SW 1271 (cell line): ENCODE measurements around the gene HOXA4.

Source experiments
- DNase-seq, 2 experiments: peaks; one replicate each; lab custom pipeline; 2025; lab: John Stamatoyannopoulos, UW

The HOXA4 gene

DNA sequence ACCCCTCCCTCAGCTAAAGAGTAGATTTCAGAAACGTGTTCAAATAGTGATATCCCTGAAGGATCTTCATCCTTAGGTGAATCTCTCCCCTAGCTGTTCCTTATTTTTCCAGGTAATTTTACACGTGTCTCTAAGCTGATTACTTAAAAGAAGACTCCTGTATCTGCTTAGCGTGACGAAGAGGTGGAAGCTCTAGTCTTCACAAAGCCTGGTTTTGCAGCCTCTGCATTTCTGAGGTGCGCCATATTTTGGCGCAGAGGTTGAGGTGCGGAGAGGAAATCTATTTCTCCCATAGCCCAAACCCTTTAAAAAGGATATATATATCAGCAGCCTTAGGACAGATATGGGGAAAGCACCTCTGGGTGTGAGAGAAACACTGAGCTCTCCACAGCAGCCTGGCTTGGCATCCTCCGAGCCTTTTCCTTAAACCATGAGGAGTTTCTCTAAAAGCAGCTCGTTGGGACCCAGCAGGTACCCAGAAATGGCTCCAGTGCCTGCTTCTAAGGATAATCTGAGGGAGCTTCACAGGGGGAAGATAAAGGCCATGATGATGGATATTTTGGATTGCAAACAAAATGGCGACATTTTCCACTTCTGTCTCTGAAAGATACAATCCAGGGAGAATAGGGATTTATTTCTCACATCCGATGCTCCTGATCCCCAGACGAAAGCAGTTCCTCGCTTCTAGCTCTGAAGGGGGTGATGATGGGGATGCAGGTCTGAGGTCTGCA is 25.1 kb downstream of the HOXA4 start:
- no peak for DNase-seq

DNA sequence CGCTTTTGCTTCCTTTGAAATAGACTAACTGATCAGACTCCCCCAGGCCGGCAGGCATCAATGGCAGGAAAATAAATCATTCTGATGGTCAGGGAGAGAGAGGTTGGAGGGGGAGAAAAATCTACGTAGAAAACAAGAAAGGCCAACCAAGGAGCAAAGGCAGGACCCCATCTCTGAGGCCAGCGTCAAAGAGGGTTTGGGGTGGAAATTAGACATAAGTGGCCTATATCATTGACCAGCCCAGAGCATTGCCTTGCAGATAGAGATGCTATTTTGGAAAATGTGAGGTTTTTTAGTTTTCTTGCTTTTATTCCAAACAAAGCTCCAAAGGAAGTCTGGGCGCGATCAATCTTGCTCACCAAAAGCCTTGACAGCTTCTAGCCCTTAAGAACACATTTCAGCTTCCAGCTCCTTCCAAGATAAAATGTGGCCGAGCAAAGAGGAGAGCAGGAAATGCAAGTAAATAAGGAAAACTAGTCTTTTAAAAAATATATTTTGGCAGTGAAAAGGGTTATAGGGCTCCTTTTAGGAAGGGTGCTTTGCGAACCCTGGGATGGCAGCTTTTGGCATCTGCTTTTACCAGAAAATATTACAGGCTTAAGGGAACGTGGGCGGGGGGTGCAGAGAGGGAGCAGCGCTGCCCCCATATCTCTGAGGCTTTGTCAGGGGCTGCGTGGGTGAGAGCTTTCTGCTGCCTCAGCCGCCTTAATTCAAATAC is 26.1 kb downstream of the HOXA4 start:
- no peak for DNase-seq

DNA sequence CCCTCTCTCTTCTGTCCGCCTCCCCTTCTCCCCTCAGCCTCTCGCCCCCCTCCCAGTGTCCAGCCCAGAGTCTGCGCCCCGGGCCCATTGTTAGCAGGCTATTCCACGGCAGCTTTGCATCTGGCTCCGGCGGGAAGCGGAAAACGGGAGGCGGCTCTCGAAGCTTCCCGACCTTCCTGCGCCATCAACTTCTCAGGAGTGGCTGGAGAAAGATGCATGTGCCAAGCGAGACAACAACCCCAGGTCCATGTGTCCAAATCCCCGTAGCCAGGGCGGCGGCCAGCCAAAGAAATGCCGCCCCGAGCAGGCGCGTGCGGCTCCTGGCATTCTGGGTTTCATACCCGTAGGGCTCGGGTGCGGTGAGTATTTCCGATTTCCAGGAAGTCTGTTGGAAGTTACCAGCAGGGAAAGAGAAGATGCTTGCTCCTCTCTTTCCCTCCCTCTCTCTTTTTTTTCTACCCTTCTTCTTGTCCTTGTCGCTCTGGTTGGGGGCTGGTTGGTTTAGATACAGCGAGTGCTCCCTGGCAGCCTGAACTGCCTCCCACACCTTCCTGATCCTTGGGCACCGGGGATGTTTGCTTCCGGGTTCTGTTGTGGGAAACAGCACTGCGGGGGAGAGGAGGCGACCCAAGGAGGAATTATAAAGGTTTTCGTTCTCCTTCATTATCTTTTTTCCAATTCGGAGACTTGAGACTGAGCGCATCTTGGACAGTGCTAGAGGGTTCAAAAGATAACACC is 26.9 kb downstream of the HOXA4 start:
- no peak for DNase-seq

DNA sequence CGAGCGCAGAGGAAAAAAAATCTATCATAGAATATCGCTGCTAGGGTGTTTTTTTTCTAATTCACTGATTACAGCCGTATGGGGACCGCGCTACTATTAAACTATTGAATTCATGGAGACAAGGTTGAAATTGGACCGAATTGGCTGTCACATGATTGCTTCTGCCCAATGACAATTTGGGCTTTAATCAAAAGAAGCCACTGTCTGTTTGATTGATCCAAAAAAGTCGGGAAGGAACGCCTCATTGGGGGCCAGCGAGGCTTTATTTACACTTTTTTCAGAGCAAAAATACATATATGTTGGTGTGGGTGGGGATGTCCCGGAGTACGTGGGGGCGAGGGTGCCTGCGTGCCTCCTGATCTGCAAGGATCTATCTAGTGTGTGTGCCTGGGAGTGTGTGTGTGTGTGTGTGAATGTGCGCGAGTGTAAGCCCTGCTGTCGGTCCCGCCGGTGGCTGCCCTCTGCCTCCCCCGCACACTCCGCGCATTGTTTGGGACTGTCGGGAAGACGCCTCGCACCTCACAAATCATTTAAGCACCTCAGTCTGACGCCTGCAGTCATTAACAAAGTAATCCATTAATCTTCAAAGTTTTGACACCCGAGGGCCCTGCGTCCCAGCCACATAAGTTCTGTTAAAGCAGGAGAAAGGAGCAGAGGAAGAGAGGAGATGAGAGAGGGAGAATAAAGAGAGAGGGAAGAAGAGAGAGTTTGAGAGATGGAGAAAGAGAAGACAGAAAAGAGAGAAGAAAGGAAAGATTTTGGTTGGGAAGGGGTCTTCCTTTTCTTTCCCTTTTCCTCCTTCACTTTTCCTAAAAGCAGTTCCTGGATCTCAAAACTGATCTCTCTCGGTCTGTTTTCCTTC is 27.7 kb downstream of the HOXA4 start, which contains the start of gene HOXA2:
TSS of gene HOXA2 (minus strand) at position 103 of the 862 bp plus-strand sequence. CDS start 183 bp downstream, outside the sequence.
- no peak for DNase-seq

DNA sequence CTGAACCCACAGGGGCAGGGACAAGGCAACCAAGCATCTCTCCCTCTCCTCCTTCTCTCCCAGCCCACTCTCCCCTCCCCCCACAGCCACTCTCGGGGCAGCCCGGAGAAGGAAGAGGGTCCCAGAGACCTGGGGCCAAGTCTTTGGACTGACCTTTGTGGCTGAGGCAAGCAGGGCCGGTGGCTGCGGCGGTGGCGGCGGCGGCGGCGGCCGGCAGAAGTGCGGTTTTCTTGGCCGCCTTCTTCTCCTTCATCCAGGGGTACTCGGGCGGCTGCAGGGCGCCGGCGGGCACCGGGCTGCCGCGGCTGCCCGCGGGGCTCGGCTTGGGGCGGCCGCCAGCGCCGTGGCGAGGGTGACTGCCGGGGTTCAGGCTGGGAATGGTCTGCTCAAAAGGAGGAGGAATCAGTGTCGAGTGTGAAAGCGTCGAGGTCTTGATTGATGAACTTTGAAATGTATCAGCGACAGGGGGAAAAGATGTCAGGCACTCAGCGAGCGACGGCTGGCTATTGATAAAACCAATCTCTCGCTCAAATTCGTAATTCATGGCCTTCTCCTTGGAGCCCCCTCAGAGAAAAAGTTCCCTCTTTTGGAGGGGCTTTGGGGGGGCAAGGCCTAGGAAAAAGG is 28.5 kb downstream of the HOXA4 start:
- DNase-seq, result no peak

DNA sequence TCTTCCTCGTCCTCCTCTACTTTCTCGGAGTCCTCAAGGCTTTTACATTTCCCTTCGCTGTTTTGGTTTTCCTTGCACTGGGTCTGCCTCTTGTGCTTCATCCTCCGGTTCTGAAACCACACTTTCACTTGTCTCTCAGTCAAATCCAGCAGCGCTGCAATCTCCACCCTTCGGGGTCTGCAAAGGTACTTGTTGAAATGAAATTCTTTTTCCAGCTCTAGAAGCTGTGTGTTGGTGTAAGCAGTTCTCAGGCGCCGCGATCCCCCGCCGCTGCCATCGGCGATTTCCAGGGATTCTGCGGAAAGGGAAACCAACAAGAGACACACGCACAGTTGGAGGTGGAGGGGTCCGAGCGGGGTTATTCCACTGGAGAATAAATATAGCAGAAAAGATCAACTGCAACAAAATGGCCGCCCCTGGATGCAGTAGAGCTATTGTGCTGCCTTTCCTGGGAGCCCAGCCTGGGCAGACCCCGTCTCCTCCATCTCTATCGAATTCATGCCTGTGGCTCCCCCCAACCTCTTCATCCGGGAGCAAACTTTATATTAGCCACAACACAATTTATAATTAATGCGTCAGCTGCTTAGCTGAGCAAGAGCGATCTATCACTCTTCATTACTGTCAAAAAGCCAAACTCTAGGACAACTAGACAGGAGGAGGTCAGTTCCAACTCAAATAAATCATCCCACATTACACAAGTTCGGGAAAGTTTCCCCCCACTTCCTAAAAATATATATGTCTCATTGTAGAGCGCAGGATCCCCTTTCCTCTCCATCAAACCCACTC is 29.2 kb downstream of the HOXA4 start:
- no peak for DNase-seq

DNA sequence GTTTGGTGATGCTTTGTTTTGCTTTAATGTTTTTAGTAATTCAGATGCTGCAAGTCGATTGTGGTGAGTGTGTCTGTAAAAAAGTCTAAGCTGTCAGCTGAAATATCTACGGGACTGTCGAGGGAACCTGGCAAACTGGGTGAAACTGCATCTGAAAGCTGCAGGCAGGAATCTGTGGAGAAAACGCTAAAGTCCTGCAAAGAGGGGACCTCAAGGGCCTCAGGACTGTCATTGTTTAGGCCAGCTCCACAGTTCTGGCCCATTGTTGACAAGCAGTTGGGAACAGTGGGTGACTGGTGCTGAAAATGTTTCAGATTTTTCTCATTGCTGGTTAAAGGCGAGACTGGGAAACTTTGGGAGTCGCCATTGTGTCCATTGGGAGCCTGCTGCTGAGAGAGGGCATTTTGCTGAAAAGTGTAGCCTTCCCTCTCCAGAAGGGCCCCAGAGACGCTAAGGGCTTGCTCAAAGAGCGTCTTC is 29.8 kb downstream of the HOXA4 start:
- no peak for DNase-seq

DNA sequence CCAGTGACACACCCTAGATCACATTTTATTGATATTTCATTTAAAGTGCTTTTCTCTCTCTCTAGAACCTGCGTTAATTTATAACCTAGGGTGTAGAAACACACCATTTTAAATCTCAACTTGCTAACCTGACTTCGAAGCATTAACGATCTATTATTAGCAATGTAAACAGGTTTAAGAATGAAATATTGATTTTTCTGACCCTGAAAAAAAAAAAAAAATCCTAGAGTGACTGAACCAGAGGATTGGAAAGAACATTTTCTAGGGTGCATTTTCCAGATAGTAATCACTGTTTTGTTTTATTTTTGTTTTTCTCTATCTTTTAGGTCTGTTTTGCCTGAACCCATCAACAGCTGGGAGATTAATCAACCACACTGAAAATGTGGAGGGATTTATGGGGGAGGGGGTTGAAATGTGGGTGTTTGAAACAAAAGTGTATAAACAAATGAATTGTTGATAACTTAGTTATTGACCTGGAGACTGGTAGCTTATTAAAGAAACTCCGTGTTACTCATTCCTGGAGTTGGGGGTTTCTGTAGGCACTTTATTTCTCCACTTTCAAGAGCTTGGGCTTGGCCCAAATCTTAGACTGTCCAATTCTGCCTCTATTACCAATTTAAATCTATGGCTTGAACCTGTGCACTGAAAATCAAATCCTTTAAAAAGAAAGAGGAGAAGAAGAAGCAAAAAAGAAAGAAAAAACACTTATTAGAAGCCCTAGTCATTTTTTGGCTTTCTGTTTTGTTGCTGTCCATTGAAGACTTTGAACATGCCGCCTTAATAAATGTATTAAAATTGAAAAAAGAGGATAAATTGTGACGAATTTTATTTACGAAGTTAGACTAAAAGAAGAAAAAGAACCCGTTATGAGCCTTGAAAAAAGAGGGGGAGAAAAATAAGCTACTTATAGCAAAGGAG is 30.8 kb downstream of the HOXA4 start:
- no peak for DNase-seq

DNA sequence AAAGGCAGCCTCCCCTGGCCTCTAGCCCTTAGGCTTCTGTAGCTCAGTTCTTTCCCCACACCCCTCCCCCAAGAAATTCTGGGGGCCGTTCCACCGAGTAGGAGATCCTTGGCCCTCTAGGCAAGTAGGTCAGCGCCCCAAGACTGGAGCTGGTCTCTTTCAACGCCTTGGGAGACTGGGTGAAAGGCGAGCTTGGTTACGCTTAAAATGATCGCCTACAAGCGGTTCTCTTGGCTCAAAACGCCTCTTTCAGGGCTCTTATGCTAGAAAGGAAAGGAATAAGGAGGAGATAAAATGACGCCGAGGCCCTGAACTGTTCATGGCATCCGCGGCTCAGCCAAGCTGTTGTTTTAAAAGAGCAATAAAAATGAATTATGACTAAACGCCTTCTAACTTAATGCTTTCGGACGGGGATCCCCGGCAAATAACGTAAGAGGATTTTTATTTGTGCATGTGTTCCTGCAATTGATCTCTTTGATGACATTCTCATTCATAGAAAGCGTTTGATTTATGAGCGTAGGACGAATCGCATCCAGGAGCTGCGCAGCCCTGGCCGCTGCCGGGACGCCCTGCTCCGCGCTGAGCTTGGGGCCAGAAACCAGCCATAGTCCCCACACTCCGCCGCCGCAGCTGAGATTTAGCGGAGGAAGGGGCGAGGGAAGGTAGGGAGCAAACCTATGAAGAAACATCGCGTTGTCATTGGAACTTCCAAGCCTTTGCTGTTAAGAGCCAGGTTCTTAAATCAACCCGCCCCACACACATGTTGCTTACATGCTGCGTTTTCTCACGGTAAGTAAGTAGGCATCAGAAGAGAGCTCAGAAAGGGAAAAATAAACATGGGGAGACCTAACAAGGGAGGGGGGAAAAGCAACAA is 31.7 kb downstream of the HOXA4 start:
- DNase-seq, result no peak

DNA sequence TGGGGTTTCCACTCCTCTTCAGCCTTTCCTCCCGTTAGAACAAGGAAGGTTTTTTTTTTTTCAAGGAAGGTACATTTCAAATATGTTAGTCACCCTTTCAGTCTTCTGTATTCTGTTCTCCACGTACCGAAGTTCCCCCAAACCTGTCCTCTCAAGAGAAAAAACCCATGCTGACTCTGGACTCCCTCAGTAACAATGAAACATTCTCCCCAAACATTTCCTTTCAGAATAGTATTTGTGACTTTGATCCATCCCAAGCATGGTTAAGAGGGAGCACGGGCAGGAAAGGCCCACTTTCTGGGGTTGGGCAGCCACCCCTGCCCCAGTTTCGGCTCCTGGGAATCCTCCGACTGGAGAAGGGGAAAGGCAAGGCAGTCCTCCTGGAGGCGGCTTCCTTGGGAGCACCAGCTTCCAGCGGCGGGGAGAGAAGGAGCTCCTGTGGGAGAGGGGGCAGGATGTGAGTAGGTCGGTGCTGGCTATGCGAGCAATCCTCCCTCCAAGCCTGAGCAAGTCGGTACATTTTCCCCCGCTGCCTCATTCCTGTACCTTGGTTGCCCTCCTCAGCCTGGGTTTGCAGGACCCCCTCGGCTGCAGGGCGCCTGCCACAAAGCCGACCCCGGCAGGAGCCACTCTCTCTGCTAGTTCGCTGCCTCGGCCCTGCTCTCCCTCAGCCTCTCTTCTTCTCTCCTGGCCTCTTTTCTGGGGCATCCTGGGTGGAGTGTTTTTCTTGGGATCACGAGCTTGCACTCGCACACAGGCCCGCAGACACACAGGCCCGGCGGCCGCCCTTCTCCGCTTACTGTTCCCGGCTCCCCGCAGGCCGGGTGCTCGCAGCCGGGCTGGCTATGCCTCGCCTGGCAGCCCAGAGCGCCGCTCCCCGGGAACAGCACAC is 32.6 kb downstream of the HOXA4 start:
- DNase-seq, result no peak

DNA sequence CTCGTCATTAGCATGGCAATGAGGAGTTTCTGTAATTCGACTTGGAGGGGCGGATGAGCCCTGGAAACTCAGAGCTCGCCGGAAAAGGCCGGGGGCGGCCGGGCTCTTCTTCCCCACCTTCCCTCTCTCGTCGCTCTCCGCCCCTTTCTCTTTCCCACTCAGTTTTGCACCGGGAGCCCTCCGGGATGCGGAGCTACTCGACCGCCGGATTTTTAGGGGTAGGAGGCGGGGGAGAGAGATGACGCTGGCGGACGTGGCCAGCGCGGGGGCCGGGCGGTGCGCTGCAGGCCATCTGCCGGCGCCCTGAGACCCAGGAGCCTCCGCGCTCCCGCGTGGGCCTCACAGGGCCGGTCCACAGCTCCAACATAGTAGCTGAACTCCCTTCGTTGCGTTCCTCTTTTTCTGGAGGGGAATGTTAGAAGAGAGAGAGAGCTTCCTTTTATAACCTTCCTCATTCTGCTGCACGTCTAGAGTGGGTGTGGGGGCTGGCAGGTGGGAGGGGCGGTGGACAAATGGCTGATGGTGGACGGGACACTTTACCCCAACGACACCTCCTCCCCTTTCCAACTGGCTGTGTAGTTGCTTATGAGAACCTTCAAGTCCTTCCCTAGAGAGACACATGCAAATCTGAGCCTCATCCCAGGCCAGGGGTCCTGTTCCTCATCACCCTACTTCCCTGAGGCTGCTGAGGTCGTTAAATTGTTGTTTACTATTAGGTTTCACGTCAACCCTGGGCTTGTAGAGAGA is 33.6 kb downstream of the HOXA4 start:
- DNase-seq, result peak in 1 of 2 experiments; percentile 33

DNA sequence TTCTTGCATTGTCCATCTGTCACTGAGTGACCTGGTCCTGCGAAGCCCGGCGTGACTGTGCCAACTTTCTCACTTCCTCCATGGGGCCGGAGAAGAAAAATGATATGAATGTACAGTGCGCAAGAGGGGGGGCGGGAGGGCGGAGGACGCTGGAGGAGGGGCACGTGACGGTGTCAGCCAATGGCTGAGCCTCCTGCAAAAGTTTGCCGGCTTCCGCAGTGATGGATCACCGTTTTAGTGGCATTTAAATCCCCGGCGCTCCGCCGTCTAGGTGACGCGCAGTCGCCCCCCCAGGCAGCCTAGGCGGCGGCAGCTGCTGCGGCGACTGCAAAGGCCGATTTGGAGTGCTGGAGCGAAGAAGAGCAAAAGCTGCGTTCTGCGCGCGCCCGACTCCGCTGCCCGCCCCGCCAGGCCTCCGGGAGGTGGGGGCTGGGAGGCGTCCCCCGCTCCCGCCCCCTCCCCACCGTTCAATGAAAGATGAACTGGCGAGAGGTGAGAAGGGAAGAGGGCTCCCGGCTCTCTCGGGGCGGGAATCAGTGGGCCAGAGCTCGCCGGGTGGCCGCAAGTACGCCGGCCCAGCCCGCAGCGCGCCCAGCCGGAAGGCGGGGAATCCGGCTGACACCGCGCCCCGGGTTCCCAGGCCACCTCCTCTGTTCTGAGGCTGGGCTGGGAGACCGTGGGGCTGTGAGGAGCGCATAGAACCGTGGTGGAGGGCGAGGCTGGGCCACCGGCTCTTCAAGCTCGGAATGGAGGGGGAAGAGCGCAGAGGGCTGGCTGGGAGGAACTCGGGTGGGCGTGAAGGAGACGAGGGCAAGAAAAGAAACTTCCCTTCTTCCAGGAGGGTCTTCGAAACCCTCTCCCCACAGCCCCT is 34.4 kb downstream of the HOXA4 start, which contains the start of gene HOXA1:
TSS of gene HOXA1 (minus strand) at position 104 of the 871 bp plus-strand sequence. CDS start at position 16, 88 bp downstream.
- peak; percentile 61 to 93 for DNase-seq

DNA sequence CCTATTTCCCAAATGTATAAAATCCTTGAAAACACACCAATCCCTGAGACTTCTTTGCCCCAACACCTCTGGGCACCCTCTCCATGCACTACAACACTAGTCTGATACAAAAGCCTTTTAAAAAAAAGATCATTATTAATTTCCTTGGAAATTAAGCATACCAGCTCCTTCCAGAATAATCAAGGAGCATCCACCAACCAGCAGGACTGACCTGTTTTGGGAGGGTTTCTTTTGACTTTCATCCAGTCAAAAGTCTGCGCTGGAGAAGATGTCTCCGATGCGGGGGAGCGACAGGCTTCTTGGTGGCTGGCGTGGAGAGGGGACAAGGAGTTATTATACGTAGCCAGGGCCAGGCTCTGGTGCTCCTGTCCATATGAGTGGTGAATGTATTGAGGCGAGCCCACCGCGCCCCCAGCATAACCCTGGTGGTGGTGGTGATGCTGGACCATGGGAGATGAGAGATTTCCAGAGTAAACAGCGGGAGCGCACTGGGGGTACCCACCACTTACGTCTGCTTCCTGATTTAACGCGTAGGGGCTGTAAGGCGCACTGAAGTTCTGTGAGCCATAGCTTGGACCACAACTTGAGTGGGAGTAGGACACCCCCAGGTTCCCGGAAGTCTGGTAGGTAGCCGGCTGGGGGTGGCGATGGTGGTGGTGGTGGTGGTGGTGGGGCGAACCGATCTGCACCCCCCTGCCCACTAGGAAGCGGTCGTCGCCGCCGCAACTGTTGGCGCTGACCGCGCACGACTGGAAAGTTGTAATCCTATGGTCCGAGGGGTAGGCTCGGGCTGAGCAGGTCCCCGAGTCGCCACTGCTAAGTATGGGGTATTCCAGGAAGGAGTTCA is 35.3 kb downstream of the HOXA4 start:
- peak in 1 of 2 experiments; percentile 14 for DNase-seq

DNA sequence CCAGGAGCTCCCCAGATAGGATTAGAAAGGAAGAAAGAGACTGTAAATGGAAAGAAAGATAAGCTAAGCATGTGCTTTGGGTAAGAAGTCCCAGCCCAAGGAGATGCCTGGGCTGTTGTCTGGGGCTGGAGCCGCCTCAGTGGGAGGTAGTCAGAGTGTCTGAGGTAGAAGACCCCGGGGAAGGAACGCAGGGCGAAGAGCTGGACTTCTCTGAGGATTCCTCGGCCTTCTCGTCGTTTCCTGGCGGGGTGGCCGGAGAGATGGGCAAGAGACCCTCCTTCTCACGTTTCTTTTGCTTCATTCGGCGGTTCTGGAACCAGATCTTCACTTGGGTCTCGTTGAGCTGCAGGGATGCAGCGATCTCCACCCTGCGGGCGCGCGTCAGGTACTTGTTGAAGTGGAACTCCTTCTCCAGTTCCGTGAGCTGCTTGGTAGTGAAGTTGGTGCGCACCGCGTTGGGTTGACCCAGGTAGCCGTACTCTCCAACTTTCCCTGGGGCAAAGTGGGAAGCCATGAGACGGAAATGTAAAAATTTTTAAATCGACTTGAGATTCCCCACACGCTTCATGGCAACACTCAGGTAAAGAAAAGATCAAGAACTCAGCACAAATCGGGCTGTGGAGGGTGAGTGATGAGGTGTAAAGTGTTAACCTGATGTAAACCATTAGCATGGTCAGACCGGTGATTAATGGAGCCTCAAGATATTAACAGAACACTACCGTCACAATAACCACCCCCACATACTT is 36.1 kb downstream of the HOXA4 start:
- no peak for DNase-seq
